ENCODE measurements around the gene PIK3R6.

DNA sequence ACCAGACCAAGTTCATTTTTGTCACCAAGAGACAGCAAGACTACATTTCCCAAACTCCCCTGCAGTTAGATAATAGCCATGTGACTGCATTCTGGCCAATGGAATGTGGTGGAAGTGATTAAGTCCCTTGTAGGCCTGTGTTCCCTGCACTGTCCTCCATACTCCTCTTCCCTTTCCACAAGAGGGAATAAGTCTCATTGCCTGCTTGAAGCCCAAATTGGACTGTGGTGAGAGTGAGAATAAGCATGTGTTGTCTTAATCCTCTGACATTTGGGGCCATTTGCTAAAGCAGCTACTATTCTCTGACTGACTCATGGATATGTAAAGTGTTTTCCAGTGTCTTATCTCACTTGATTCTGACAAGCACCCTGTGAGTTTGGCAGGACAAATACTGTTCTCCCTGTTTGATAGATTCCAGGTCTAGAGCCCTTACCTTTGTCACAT lies 20.7 kb downstream of the PIK3R6 start:
- TF ChIP-seq, protein P1, sequence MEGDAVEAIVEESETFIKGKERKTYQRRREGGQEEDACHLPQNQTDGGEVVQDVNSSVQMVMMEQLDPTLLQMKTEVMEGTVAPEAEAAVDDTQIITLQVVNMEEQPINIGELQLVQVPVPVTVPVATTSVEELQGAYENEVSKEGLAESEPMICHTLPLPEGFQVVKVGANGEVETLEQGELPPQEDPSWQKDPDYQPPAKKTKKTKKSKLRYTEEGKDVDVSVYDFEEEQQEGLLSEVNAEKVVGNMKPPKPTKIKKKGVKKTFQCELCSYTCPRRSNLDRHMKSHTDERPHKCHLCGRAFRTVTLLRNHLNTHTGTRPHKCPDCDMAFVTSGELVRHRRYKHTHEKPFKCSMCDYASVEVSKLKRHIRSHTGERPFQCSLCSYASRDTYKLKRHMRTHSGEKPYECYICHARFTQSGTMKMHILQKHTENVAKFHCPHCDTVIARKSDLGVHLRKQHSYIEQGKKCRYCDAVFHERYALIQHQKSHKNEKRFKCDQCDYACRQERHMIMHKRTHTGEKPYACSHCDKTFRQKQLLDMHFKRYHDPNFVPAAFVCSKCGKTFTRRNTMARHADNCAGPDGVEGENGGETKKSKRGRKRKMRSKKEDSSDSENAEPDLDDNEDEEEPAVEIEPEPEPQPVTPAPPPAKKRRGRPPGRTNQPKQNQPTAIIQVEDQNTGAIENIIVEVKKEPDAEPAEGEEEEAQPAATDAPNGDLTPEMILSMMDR (IDR thresholded peaks at IDR 0.05) = no peak
- no peak for TF ChIP-seq POLR2A (IDR thresholded peaks at IDR 0.05)
